IMR-90 (cell line): ENCODE results near the gene STXBP4. TPM values are rescaled to one million over a fixed set of nuclear protein-coding genes. Genes with fewer than 3 reads are reported as not detected.

ENCODE experiments used
- ATAC-seq: fragments of 200-7000 bp; cut with Tn5 transposase; 2 replicates; pipeline ENCODE4 v1.9.1; 2020; ENCODE audit warnings: low read depth, mild to moderate bottlenecking, moderate library complexity
- BruUV-seq: library from RNA; stranded (reverse); fragments of 400-500 nt; replicated peaks from 2 replicates; lab custom pipeline; 2021; lab: Mats Ljungman, UMichigan
- CTCF ChIA-PET: fragments of 300-600 bp; formaldehyde crosslinking; extraction: SDS; loops from one replicate; lab custom pipeline; 2021; ENCODE audit warnings: antibody characterized with exemption; lab: Yijun Ruan, JAX
- POLR2A ChIA-PET: fragments of 300-600 bp; sonication (Branson Sonifier 250); formaldehyde crosslinking; loops from one replicate; lab custom pipeline; 2022; ENCODE audit warnings: antibody characterized with exemption; ENCODE audit not compliant: unreplicated experiment; lab: Charles Lee
- DNase-seq: peaks from one replicate; pipeline ENCODE4 v3.0.0; 2013
- H2AFZ ChIP-seq: replicated peaks from 2 replicates; pipeline ENCODE3; 2013; ENCODE audit warnings: low read length, mild to moderate bottlenecking; ENCODE audit not compliant: poor library complexity
- H2AK5ac ChIP-seq: 2 replicates; pipeline ENCODE4 v1.6.1; 2013; ENCODE audit warnings: low read depth, low read length, inconsistent platforms
- H2AK9ac ChIP-seq: replicated peaks from 2 replicates; pipeline ENCODE3; 2013; ENCODE audit warnings: mild to moderate bottlenecking, low read depth, low read length, moderate library complexity; ENCODE audit not compliant: poor library complexity
- H2BK120ac ChIP-seq: 2 replicates; pipeline ENCODE4 v1.6.1; 2013; ENCODE audit warnings: low read depth, low read length, inconsistent platforms
- H2BK15ac ChIP-seq: 3 replicates; pipeline ENCODE4 v1.6.1; 2013; ENCODE audit warnings: low read depth, low read length, inconsistent platforms
- H2BK20ac ChIP-seq: 2 replicates; pipeline ENCODE4 v1.6.1; 2013; ENCODE audit warnings: low read depth, mild to moderate bottlenecking, inconsistent platforms, low read length, moderate library complexity
- H2BK5ac ChIP-seq: 2 replicates; pipeline ENCODE4 v1.6.1; 2013; ENCODE audit warnings: mild to moderate bottlenecking, low read depth, low read length, inconsistent platforms; ENCODE audit not compliant: poor library complexity, severe bottlenecking
- H3K14ac ChIP-seq: replicated peaks from 2 replicates; pipeline ENCODE4 v1.6.1; 2013; ENCODE audit warnings: low read depth, low read length, inconsistent platforms
- H3K18ac ChIP-seq: 2 replicates; pipeline ENCODE4 v1.6.1; 2013; ENCODE audit warnings: low read depth, low read length, control low read depth
- H3K23ac ChIP-seq: 2 replicates; pipeline ENCODE4 v1.6.1; 2013; ENCODE audit warnings: low read depth, low read length, inconsistent platforms
- H3K27ac ChIP-seq: 2 replicates; pipeline ENCODE4 v1.5.1; 2013; ENCODE audit warnings: mild to moderate bottlenecking, control low read depth, low read length; ENCODE audit not compliant: insufficient read depth
- H3K27me3 ChIP-seq: 2 replicates; pipeline ENCODE4 v1.6.1; 2013; ENCODE audit warnings: low read length; ENCODE audit not compliant: control insufficient read depth, insufficient read depth
- H3K36me3 ChIP-seq: 2 replicates; pipeline ENCODE4 v1.6.1; 2013; ENCODE audit warnings: low read length, mixed read lengths; ENCODE audit not compliant: control insufficient read depth, insufficient read depth
- H3K4ac ChIP-seq: 2 replicates; pipeline ENCODE4 v1.6.1; 2013; ENCODE audit warnings: low read depth, low read length, inconsistent platforms
- H3K4me1 ChIP-seq: 2 replicates; pipeline ENCODE4 v1.6.1; 2013; ENCODE audit warnings: low read length, mixed read lengths; ENCODE audit not compliant: control insufficient read depth, insufficient read depth
- H3K4me2 ChIP-seq: 2 replicates; pipeline ENCODE4 v1.6.1; 2013; ENCODE audit warnings: low read depth, mild to moderate bottlenecking, control low read depth, low read length, moderate library complexity
- H3K4me3 ChIP-seq: 2 replicates; pipeline ENCODE4 v1.5.1; 2013; ENCODE audit warnings: low read depth, mild to moderate bottlenecking, control low read depth, low read length, moderate library complexity; ENCODE audit not compliant: insufficient read depth
- H3K56ac ChIP-seq: 2 replicates; pipeline ENCODE4 v1.6.1; 2013; ENCODE audit warnings: low read length, inconsistent platforms; ENCODE audit not compliant: insufficient read depth; ENCODE audit errors: extremely low read depth
- H3K79me1 ChIP-seq, 2 experiments: 2 replicates each; pipeline ENCODE4 v1.6.1; 2013; ENCODE audit warnings: low read length in 2 of 2, inconsistent platforms in 1 of 2, low read depth in 1 of 2
- H3K9ac ChIP-seq: 2 replicates; pipeline ENCODE4 v1.6.1; 2013; ENCODE audit warnings: low read depth, low read length, control low read depth
- H3K9me1 ChIP-seq: 2 replicates; pipeline ENCODE4 v1.6.1; 2013; ENCODE audit warnings: low read length, inconsistent platforms; ENCODE audit not compliant: insufficient read depth
- H3K9me3 ChIP-seq: 2 replicates; pipeline ENCODE4 v1.6.1; 2013; ENCODE audit warnings: low read length; ENCODE audit not compliant: control insufficient read depth, insufficient read depth
- H4K20me1 ChIP-seq: 2 replicates; pipeline ENCODE4 v1.6.1; 2013; ENCODE audit warnings: low read length, inconsistent platforms; ENCODE audit not compliant: insufficient read depth
- H4K5ac ChIP-seq: 2 replicates; pipeline ENCODE4 v1.6.1; 2013; ENCODE audit warnings: mild to moderate bottlenecking, low read depth, low read length, control low read depth
- H4K8ac ChIP-seq, 2 experiments: 2 replicates each; pipeline ENCODE4 v1.6.1; 2013; ENCODE audit warnings: low read depth in 2 of 2, low read length in 2 of 2, control low read depth in 1 of 2, inconsistent platforms in 1 of 2
- H4K91ac ChIP-seq: 2 replicates; pipeline ENCODE4 v1.6.1; 2013; ENCODE audit warnings: low read depth, low read length, inconsistent platforms; ENCODE audit not compliant: insufficient read depth
- MAFK ChIP-seq: IDR thresholded peaks from 2 replicates; pipeline ENCODE4 v1.6.1; 2012; ENCODE audit warnings: low read depth, low read length, improper control_type of control experiment
- MAZ ChIP-seq: IDR thresholded peaks from 2 replicates; pipeline ENCODE4 v1.6.1; 2012; ENCODE audit warnings: low read depth, mild to moderate bottlenecking, low read length, improper control_type of control experiment, moderate library complexity, borderline replicate concordance
- RAD21 ChIP-seq: IDR thresholded peaks from 2 replicates; pipeline ENCODE4 v1.6.1; 2012; ENCODE audit warnings: low read length, improper control_type of control experiment
- RFX5 ChIP-seq: IDR thresholded peaks from 2 replicates; pipeline ENCODE4 v1.8.0; 2012; ENCODE audit warnings: low read depth, mild to moderate bottlenecking, low read length, moderate library complexity
- WGBS, 2 experiments: methylation state at CpG; one replicate each; pipeline versions ENCODE4 v1.1.5 to v1.1.7; 2013; ENCODE audit warnings: missing lambda C conversion rate in 2 of 2; ENCODE audit not compliant: insufficient read length in 1 of 2; ENCODE audit errors: extremely low coverage in 2 of 2; 5-methylcytosine and 5-hydroxymethylcytosine counted together
- dilution Hi-C: fragments of 300-500 bp; cut with HindIII; formaldehyde crosslinking; loops from one replicate; pipeline ENCODE4 v1.14.3; 2018; ENCODE audit warnings: low sequenced_read_pairs; ENCODE audit not compliant: unreplicated experiment
- in situ Hi-C: fragments of 300-500 bp; cut with MboI; formaldehyde crosslinking; loops from 3 replicates; pipeline ENCODE4 v1.14.3; 2019; ENCODE audit warnings: low sequenced_read_pairs, inconsistent platforms, mixed read lengths
- intact Hi-C: fragments of 100-400 bp; cut with micrococcal nuclease; formaldehyde crosslinking; loops from 2 replicates; pipeline ENCODE4 v1.10.0; 2022
- polyA plus RNA-seq, 3 experiments: library from polyadenylated mRNA; depleted of rRNA; stranded (reverse); fragments of >200 nt; gene quantifications; 2 replicates each; pipeline ENCODE4 v1.2.3, GENCODE V29; 2012; ENCODE audit warnings: low replicate concordance in 1 of 3
- total RNA-seq: library from RNA; depleted of rRNA; stranded (reverse); fragments of >200 nt; gene quantifications from 2 replicates; pipeline ENCODE4 v1.2.3, GENCODE V29; 2012

Gene STXBP4
- total and polyA plus RNA-seq, 2 of the 4 experiments (the other 2 are of a cell fraction), result 4.1 to 20.4 TPM

DNA sequence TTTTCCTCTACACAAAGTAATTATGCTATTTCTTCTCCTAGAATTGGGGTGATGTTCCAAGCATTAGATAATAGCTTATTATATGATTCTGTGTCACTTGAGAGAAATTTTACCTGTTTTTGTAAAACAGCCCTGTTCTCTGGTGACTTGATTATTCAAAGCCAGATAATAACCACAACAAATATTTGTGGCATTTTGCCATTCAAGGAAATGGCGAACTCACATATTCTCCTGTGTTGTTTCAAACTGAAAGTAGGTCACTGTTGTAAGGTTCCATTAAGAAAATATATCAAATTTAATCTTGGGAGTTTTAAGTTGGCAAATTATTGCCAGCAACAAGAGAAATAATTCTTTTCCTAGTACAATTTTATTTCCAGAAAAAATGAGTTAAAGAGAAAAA is 124.8 kb downstream of the STXBP4 start:
- no peak for ATAC-seq
- dilution Hi-C loops, result no loop called here
- H2BK5ac ChIP-seq, result no peak overlapping the region

More for the DNA sequence above, 124.8 kb downstream of the STXBP4 start:
- intact Hi-C loops (no loop called here), in situ Hi-C loops (no loop called here)
- ChIA-PET CTCF (interaction anchor here (0.6 kb wide), 1 partner anchor 137 kb away, joined by 5 read pairs; no protein-coding TSS in a partner anchor), POLR2A (interaction anchor here (0.6 kb wide), 1 partner anchor 180 kb away, joined by 3 read pairs; no protein-coding TSS in a partner anchor)
- Histone ChIP-seq H4K5ac (no peak overlapping the region), H3K79me1 (no peaks in the 10 kb centered on the region; a peak in 1 of 4 replicates), H3K36me3 (no peaks in the 10 kb centered on the region), H3K9me3 (no peaks in the 10 kb centered on the region), H2AFZ (no peak overlapping the region), H3K4me3 (no peak overlapping the region), H2AK9ac (no peak overlapping the region), H4K20me1 (no peaks in the 10 kb centered on the region), H2BK20ac (no peak overlapping the region), H3K4me1 (peaks cover 4% of the 10 kb centered on the region), H2BK120ac (no peak overlapping the region), H3K56ac (no peak overlapping the region), H4K91ac (no peak overlapping the region), H3K4ac (no peak overlapping the region), H3K9me1 (no peaks in the 10 kb centered on the region), H2BK15ac (no peak overlapping the region), H4K8ac (no peak overlapping the region), H3K9ac (no peak overlapping the region), H3K14ac (no peak overlapping the region), H3K18ac (no peak overlapping the region), H3K4me2 (no peak overlapping the region), H3K27me3 (no peaks in the 10 kb centered on the region), H3K27ac (no peak overlapping the region), H3K23ac (no peak overlapping the region), H2AK5ac (no peak overlapping the region)
- WGBS, 2 experiments, result no CpG with 5 or more reads among the region's 1 CpG
- DNase-seq, result no peak
- TF ChIP-seq MAFK (no peak), RAD21 (no peak), RFX5 (no peak), MAZ (no peak)
- no TSS peak for BruUV-seq
